ENCODE measurements around the gene STARD8.
"Not testable (repeated sequence)": the region's sequence is repeated elsewhere in the genome, so short reads cannot be mapped to it uniquely, and the experiment has no call there.

Gene STARD8, protein sequence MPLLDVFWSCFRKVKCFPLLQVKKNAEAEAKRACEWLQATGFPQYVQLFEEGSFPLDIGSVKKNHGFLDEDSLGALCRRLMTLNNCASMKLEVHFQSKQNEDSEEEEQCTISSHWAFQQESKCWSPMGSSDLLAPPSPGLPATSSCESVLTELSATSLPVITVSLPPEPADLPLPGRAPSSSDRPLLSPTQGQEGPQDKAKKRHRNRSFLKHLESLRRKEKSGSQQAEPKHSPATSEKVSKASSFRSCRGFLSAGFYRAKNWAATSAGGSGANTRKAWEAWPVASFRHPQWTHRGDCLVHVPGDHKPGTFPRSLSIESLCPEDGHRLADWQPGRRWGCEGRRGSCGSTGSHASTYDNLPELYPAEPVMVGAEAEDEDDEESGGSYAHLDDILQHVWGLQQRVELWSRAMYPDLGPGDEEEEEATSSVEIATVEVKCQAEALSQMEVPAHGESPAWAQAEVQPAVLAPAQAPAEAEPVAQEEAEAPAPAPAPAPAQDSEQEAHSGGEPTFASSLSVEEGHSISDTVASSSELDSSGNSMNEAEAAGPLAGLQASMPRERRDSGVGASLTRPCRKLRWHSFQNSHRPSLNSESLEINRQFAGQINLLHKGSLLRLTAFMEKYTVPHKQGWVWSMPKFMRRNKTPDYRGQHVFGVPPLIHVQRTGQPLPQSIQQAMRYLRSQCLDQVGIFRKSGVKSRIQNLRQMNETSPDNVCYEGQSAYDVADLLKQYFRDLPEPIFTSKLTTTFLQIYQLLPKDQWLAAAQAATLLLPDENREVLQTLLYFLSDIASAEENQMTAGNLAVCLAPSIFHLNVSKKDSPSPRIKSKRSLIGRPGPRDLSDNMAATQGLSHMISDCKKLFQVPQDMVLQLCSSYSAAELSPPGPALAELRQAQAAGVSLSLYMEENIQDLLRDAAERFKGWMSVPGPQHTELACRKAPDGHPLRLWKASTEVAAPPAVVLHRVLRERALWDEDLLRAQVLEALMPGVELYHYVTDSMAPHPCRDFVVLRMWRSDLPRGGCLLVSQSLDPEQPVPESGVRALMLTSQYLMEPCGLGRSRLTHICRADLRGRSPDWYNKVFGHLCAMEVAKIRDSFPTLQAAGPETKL

DNA sequence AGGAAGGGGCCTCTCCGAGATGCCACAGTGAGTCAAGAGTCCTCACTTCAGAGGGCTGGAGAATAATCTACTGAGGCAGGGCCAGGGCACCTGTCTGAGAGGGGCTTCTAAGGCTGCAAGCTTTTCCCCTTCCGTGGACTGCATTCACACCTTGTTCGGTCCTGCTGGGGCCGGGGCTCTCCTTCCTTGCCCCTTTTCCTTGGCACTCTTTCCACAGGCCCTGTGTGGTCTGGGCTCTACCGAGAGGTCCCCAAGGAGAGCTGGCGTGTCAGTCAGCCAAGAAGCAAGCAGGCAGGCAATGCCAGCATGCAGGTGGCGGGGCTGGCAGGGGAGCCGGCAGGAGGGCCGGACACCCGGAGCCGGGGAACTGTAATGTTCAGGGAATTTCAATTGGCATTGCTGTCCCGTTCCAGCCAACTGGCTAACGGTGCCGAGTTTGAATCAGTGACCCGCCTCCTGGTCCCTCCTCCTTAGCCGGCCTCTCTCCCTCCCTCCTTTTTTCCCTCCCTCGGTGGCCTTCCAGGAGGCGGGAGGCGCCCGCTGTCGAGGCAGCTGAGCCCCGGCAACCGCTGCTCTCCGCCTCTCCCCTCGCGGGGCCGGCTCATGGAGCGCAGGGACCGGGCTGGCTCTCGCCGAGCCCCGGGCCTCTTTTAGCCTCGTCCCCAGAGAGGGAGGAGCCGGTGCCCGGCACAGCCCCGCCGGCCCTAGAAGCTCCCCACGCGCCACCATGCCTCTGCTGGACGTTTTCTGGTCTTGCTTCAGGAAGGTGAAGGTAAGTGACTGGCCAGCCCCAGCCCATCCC lies at the start of gene STARD8:
Gene STARD8 (plus strand): TSS at position 511 of the 802 bp plus-strand sequence. CDS start 217 bp downstream, at position 728.
- DNase-seq = peak in 1 of 2 experiments; percentile 36

DNA sequence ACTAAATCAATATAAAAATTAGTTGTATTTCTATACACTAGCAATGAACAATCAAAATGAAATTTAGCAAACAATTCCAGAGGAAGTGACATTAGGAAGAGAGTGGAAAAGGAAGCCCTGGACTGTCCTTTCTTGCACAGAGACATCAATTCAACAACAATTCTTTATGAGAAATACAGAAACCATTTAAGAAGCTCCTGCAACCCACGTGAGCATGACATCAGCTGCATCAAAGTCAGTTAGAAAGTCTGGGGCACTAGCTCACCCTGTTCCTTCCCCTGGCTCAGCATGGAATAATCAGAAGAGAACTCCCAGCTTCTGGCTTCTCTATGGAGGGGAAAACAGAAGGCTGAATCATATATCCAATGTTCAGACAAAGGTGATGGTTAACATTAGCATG lies 48.6 kb upstream of the STARD8 start:
- DNase-seq = no peak

DNA sequence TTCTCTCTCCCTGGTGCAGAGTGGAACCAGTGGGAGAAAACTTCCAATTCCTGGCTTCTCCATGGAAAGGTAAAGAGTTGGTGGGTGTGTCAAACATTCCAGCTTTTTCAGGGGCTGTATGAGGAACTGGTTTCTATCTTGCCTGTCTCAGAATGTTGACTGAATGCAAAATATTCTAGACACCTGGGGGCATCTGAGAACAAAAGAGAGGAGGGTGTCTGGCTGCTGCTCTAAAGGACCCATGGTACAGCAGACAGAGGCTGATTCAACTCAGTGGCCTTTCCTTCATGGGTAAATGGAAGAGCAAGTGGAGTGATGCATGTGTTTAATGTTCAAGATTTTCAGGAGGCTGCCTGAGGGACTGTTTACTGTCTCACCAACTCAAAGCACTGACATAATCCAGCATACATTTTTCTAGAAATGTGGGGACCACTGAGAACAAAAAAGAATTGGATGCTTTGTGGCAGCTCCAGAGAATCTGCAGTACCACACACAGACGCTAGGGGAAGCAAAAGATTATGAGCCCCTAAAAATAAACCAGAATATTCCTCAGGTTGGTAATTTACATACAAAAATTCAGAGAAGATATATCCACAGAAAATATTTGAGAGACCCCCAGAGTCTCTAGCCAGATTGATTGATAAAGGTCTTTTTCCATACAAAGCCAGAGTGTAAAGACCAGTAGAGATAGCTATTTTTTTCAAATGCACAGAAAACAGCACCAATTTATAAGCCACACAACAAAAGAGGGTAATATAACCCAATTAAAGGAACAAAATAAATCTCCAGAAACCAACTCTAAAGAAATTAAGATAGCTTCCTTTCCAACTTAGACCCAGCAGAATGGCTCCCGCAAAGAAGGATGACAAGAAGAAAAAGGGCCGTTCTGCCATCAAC lies 48.0 kb upstream of the STARD8 start:
- no peak for DNase-seq

DNA sequence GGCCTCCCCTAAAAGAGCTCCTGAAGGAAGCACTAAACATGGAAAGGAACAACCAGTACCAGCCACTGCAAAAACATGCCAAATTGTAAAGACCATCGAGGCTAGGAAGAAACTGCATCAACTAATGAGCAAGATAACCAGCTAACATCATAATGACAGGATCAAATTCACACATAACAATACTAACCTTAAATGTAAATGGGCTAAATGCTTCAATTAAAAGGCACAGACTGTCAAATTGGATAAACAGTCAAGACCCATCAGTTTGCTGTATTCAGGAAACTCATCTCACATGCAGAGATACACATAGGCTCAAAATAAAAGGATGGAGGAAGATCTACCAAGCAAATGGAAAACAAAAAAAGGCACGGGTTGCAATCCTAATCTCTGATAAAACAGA lies 43.2 kb upstream of the STARD8 start:
- DNase-seq = not testable (repeated sequence)

DNA sequence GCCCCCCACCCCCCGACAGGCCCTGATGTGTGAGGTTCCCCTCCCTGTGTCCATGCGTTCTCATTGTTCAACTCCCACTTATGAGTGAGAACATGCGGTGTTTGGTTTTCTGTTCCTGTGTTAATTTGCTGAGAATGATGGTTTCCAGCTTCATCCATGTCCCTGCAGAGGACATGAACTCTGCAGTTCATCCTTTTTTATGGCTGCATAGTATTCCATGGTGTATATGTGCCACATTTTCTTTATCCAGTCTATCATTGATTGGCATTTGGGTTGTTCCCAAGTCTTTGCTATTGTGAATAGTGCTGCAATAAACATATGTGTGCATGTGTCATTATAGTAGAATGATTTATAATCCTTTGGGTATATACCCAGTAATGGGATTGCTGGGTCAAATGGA lies 32.7 kb upstream of the STARD8 start:
- DNase-seq = not testable (repeated sequence)

DNA sequence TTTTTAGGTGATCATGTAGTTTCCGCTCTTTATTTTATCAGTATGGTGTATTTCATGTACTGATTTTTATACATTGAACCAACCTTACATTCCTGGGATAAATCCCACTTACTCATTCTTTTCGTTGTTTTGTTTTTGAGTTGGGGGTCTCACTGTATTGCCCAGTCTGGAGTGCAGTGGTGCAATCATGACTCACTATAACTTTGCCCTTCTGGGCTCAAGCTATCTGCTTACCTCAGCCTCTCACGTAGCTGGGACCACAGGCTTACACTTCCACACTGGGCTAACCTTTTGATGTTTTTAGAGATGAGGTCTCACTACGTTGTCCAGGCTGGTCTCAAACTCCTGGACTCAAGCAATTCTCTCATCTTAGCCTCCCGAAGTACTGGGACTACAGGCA lies 19.5 kb upstream of the STARD8 start:
- DNase-seq = no peak

DNA sequence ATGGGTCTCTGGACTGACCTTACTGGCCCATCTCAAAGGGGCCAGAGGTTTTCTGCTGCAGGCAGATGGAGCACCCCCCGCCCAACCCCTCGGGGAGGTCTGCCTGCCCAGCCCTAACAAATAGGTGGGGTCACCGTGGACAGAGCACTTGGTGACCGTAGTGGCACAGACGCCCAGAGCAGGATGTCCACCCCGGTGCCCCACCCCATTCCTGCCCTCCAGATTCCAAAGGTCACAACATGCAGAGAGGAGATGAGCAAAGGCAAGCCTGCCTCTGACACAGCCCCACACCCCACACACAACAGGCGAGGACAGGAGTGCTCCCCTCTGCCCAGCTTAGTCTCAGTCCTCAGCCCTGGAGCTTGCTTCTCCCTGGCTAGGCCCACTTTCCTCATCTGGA lies 17.5 kb upstream of the STARD8 start:
- DNase-seq = not testable (repeated sequence)

DNA sequence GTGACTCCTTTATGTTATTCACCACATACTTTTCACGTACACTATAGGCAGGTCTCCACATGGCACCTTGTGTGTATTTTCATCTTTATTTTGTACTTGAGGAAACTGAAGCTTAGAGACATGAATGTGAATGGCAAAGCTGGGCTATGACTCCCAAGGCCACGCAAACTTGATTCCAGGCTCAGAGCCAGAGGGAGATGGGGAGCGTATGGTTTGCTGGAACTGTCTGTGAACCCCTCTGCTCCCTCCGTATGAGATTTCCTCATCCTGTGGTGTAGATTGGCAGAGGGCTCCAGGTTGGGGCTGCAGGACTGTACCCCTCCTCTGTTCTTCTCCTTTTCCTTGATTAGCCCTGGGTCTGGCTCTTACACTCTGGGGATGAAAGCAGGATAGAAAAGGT lies 16.1 kb upstream of the STARD8 start:
- DNase-seq = no peak

DNA sequence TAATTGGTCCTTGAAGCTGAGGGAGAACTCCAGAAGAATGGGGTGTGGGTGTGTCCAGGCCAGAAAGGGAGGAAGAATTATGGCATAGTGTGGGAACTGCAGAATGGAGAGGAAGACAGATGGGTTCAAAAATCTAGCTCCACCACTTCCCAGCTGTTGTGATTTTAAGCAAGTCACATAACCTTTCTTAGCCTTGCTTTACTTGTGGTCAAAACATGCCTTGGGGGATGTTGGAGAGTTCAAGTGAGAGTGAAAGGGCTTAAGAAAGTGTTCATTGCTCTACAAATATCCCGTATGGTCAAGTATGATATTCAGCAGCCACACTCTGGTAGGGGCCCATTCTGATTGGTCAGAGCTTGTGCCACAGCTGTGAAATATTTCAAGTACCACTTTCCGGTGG lies 15.0 kb upstream of the STARD8 start:
- no peak for DNase-seq

DNA sequence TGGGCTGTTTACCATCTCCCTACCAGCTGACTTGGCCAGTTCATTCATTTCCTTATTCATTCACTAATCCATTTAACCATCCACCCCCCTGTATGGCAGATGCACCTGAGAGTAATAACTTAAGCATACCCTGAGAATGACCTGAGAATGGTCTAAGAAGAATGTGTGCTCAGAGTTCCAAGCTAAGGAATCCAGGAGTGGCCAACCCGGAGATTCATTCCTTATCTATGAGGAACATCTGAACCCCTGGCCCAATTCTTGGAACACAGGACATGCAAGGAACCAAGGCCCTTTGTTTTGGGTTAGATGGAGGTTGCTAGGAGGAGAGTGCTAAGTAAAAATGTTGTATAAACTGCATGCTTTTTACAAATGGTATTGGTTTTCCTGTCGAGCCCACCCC lies 13.5 kb upstream of the STARD8 start:
- DNase-seq = no peak

DNA sequence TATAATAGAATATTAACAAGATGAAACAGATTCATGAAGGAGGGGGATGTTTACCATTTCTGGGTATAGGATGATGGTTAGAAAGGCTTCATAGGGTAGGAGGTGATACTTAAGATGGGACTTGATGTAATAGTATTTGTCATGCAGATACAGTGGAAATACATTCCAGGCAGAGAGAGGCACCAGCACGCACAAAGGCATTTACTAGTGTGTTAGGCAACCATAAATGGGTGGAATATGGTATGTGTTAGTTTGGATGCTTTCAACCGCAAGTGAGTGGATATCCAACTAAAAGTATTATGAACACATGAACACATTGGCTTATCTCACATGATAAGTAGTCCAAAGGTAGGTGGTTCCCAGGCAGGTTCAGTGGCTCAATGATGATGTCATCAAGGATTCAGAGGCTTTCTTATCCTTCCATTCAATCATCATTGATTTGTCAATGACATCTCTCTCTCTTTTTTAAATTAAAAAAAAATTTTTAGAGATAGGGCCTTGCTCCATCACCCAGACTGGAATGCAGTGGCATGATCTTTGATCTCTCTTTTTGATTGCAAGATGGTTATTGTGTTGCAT lies 12.7 kb upstream of the STARD8 start:
- DNase-seq = no peak

DNA sequence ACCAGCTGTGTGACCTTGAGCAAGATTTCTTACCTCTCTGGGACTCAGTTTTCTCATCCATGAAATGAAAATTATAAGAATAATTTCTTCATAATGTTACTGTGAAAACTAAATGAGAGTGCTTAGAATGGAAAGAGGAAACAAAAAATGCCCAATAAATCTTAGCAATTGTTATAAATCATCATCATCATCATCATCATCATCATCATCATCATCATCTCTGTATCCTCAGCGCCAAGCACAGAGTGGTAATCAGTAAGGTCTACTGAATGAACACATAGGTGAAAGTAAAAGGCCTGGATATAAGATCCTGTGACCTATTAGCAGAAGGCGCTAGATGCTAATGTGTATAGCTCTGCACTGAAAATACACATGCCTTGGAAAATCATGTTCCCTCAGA lies 6.8 kb upstream of the STARD8 start:
- DNase-seq = no peak

DNA sequence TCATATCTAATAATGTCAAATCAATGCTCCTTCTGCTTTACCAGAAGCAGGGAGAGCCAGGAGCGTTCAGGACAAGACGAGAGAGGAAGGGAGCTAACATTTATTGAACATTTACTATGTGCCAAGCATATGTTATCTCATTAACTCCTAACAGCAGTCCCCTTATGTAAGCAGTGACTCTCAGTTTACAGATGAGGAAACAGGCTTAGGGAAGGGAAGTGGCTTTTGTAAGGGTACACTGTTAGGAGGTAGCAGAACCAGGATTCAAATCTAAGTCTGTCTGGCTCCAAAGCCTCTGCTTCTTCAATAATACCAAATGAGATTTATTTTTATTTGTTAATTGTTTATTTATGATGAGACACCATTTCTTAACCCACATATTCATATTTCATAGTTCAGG lies 2.6 kb upstream of the STARD8 start:
- DNase-seq = no peak

DNA sequence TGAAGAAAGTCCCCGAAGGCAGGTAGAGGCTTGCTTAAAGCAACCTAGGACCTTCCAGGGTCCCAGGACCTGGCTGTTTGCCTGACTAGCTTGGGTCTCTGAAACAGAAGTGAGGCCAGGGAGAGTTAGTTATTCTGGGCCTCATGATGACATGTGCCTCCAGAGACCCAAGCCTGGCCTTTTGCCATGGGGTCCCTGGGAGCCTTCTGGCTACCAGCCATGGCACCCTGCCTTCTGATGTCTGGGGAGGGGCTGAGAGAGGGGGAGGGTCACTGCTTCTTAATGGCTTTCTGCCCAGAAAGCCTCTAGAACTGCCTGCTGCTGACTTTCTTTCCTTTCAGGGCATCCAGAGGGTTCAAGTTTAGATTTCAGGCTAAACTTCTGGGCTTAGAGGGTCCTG lies 1.0 kb upstream of the STARD8 start:
- DNase-seq = no peak

DNA sequence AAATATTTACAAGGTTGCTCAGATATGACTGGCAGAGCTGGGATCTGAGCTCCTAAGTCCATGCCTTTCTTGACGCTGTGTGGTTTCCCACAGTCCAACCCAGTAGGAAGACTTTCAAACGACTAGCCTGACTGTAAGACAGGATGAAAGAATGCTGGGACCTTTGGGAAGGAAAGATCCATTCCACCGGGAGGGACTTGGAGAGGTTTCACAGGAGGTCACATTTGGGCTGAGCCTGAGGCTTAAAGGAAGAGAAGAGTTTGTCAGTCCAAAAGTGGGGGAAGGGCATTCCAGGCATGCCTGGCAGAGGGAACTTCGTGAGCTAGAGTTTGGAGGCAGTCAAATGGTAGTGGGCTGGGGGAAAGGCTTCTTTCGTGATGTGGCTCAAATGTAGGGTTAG lies 1.5 kb downstream of the STARD8 start:
- DNase-seq = no peak

DNA sequence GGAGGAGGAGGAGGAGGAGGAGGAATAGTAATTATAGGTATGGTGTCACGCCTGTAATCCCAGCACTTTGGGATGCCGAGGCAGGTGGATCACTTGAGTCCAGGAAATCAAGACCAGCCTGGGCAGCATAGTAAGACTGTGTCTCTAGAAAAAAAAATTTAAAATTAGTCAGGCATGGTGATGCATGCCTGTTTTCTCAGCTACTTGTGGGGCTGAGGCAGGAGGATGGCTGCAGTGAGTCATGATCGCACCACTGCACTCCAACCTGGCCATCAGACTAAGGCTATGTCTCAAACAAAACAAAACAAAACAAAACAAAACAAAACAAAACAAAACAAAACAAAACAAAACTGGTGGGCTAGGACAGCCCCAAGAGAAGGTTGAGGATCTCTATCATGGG lies 3.0 kb downstream of the STARD8 start:
- DNase-seq = no peak

DNA sequence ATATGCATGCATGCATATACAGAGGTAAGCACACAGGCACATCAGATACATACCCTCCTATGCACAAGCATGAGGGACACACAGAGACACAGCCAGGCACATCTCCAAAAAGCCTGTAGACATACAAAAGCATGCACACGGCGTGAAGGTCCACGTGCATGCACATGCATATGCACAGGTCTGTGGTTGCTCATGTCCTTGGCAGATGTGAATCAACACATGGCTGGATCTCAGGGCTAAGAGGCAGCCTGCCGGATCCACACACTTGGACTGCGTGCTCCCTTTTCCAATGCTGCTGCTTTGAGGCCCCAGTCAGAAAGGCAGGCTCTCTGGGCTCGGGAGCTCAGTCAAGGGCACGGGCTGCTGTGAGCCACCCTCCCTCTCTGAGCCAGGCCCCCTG lies 3.6 kb downstream of the STARD8 start:
- DNase-seq = no peak

DNA sequence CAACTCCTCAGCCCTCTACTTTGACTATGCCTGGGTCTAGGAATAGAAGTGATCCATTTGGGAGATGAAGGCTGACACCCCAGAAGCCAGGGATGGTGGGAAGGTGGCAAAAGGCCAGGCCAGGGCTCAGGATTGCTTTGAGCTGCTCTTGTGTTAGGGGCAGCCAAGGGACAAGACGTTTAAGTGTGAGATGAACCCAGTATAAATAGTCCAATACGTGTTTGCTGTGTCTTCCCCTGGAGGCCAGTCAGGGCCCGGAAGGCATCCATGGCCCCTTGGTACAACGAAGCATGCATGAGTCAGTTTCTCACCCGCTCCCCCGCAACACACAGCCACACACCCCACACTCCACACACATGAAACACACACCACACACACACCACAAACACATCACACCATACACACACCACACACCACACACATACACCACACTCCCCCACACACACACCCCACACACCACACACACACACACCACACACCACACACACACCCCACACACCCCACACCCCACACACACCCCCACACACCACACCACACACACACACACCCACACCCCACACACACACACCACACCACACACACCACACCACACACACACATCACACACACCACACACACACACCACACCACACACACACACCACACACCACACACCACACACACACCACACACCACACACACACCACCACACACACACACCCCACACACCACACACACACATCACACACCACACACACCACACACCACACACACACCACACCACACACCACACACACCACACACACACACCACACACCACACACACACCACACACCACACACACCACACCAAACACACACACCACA lies 5.1 kb downstream of the STARD8 start:
- no peak for DNase-seq

DNA sequence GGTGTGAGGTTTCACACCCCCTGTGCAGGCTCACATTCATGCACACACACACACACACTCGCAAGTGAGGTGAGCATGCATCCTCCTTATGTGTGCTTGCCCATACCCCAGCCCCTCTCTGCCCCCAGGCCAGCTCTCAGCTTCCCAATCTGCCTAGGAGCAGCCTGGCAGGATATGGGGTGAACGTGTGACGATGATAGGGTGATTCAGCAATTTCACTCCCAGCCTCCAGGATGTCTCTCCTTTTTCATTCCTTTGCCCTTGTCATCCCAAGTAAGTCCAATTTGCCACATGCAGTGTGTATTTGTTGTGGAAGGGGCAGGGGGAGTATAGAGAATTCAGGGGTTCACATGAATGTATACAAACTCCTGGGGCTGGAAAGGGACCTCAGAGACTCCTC lies 7.2 kb downstream of the STARD8 start:
- no peak for DNase-seq

DNA sequence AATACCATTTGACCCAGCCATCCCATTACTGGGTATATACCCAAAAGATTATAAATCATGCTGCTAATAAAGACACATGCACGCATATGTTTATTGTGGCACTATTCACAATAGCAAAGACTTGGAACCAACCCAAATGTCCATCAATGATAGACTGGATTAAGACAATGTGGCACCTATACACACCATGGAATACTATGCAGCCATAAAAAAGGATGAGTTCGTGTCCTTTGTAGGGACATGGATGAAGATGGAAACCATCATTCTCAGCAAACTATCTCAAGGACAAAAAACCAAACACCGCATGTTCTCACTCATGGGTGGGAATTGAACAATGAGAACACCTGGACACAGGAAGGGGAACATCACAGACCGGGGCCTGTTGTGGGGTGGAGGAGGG lies 9.0 kb downstream of the STARD8 start:
- not testable (repeated sequence) for DNase-seq

All from NCI-H524 (cell line).